Vagina (tissue), 2 donors: ENCODE data around the gene C16orf74.

Experiments used
- POLR2A ChIP-seq, 2 donors: fragments of 450-650 bp; IDR thresholded peaks; one replicate each; pipeline ENCODE4 v1.6.1; 2017; ENCODE audit warnings: antibody characterized with exemption in 2 of 2, mild to moderate bottlenecking in 2 of 2, moderate library complexity in 2 of 2
- POLR2AphosphoS5 ChIP-seq, 2 donors: sonication (generic); formaldehyde crosslinking; IDR thresholded peaks; one replicate each; pipeline ENCODE4 v1.9.0; 2017; ENCODE audit warnings: antibody characterized with exemption in 2 of 2, mild to moderate bottlenecking in 2 of 2, low read depth in 1 of 2; ENCODE audit not compliant: insufficient read depth in 1 of 2
- TF ChIP-seq, protein P1 (sequence below), 3 experiments: fragments of 450-650 bp in 2 of 3; fragments of 200-600 bp in 1 of 3; sonication (generic) in 1 of 3; IDR thresholded peaks; one replicate each; pipeline ENCODE4 v1.5.1; 2017 to 2019; ENCODE audit warnings: antibody characterized with exemption in 3 of 3, mild to moderate bottlenecking in 2 of 3, moderate library complexity in 2 of 3

DNA sequence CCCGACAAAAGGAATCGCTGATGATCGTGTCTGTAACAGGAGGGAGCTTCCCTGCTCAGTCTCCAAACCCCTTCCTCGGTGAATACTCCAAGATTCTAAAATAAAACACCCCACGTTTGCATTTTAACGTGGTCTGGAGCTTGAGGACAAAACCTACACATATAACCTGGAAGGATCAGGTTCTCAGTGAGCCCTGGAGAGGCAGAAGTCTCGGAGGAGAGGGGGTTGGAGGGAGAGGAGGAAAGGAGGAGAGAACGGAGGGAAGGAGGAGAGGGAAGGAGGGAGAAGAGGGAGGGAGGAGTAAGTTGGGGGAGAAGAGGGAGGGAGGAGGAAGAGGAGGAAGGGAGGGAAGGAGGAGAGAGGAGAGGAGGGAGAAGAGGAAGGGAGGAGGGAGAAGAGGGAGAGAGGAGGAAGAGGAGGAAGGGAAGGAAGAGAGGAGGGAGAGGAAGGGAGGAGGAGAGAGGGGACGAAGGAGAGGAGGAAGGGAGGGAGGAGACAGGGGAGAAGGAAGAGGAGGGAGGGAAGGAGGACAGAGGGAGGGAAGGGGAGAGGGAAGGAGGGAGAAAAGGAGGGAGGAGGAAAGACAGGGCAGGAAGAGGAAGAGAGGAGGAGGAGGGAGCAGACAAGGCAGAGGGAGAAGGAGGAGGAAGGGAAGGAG, 34.7 kb downstream of the C16orf74 start:
- TF ChIP-seq, protein P1, sequence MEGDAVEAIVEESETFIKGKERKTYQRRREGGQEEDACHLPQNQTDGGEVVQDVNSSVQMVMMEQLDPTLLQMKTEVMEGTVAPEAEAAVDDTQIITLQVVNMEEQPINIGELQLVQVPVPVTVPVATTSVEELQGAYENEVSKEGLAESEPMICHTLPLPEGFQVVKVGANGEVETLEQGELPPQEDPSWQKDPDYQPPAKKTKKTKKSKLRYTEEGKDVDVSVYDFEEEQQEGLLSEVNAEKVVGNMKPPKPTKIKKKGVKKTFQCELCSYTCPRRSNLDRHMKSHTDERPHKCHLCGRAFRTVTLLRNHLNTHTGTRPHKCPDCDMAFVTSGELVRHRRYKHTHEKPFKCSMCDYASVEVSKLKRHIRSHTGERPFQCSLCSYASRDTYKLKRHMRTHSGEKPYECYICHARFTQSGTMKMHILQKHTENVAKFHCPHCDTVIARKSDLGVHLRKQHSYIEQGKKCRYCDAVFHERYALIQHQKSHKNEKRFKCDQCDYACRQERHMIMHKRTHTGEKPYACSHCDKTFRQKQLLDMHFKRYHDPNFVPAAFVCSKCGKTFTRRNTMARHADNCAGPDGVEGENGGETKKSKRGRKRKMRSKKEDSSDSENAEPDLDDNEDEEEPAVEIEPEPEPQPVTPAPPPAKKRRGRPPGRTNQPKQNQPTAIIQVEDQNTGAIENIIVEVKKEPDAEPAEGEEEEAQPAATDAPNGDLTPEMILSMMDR (IDR thresholded peaks at IDR 0.05), result no peak
- no peak for TF ChIP-seq POLR2AphosphoS5 (IDR thresholded peaks at IDR 0.05; ENCODE audit: insufficient read depth in 1 of 2, low read depth in 1 of 2)
- TF ChIP-seq POLR2A (IDR thresholded peaks at IDR 0.05), result no peak
